RCC 7860 (cell line): ENCODE results near the gene PADI3.

Experiments
- DNase-seq: peaks from one replicate; pipeline ENCODE4 v3.0.0-alpha.2; 2015; ENCODE audit warnings: low spot score
- FAIRE-seq: peaks from 2 replicates; lab custom pipeline; 2012; peaks lifted over from hg19 to GRCh38; lab: Jason Lieb, UNC

PADI3 gene

DNA sequence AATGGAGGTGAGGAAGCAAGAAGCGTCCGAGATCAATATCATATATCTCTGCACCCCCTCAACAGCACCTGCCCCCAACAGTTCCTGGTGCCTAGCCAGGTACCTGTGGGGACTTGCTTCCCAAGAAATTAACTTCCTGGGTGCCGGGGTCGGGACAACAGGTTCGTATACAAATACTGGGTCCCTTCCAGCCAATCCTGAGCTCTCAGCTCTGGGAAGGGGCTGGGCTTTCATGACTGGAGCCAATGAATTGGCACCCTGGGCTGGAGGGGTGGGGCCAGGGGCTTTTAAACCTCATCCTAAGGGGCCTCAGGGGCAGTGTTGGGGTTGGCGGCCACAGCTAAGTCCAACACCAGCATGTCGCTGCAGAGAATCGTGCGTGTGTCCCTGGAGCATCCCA, at the start of gene PADI3:
TSS of gene PADI3 (plus strand) at position 318 of the 400 bp plus-strand sequence. CDS start at position 358, 40 bp downstream.
- DNase-seq, result no peak
- FAIRE-seq, result no peak

DNA sequence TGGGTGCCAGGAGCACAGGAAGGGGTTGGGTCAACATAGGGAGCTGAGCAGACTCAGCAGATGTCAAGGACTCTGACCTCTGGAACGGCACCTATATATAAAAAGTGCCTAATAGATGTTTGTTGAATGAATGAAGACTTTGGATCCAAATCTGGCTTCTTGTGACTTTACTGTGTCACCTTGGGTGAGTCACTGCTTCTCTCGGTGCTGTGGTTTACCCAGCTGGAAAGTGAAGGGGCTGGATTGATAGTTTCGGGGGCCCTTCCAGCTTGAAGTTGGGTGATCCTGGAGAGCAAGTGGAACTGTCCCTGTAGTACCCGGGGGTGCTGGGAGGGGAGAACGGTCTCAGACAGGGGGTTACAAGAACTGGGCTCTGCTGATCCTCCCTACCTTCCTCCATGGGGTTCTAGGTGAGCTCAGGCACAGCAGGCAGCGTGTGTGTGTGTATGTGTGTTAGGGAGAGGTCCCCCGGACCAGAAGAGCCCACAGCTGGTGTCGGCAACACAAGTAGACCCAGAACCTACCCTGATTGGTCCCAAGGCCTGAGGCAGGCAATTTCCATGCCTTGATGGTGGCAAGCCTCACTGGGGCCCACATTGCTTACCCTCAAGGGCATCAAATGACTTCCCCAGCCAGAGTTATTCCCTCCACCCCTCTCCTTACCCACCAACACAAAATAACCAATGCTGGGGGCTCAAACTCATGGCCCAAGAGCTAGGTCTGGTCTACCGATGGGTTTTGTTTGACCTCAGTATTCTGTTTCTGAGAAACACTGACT, 49.4 kb upstream of the PADI3 start:
- FAIRE-seq (peak; percentile 45), DNase-seq (peak; percentile 35)

DNA sequence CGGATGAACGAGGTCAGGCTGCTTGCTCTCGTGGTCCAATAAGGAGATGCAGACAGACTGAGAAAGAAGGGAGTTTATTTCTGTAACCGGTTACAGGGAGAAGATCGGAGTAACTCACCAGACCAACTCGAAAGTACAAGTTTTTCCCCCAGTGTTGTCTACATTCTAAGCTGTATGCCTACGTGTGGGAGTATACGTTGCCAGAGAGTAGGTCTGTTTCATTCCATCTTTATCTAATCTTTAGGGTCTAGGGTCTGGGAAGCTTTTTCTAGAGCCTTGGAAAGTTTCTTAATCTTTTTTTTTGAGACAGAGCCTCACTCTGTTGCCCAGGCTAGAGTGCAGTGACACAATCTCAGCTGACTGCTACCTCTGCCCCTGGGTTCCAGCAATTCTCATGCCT, 48.7 kb upstream of the PADI3 start:
- no peak for DNase-seq
- FAIRE-seq, result no peak

- DNase-seq (peak; percentile 62), FAIRE-seq (peak; percentile 80)
These were observed 48.1 kb upstream of the PADI3 start for GRCh38 chr1:17200756-17201155.

- no peak for DNase-seq
- FAIRE-seq, result no peak
These were observed 47.5 kb upstream of the PADI3 start for GRCh38 chr1:17201201-17202021.

DNA sequence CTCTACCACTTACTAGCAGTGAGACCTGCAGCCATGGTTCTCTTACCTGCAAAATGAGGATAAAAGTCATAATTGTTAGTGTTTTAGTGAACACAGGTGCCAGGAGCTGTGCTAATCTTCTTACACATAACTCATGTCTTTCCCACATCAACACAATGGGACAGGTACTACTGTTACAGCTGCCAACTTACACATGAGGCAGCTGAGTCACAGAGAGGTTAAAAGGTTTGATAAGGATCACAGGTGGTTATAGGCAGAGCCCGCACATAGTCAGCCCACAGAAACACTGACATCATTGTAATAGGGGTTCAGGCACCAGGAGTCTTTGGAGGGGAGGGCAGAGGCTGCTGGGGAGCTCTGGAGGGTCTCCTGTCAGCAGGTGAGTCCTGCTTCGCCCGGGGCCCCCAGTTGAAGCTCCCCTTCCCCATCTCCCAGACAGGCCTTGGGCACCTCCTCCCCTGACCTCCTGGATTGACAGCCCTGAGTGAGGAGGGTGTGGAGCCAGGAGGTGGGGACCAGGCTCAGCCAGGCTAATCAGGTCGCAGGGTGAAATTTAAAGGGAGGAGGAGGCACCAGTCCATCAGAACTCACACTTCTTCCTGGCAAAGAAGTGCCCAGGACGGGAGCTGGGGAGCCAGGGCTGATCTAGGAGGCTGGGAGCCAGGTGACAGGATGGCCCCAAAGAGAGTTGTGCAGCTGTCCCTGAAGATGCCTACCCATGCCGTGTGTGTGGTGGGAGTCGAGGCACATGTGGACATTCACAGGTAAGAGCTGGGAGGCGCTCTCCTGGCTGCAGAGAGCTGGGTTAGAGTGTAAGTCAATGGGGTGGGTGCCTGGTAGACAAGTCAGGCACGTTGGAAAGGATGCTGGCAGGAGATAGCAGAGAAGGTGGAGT, 44.1 kb upstream of the PADI3 start, which contains the start of gene PADI1:
TSS of gene PADI1 (plus strand) at position 583 of the 895 bp plus-strand sequence. CDS start at position 673, 90 bp downstream.
- FAIRE-seq (no peak), DNase-seq (no peak)

- FAIRE-seq (no peak), DNase-seq (no peak)
These were observed 43.2 kb upstream of the PADI3 start for GRCh38 chr1:17205652-17206051.

- FAIRE-seq (no peak), DNase-seq (no peak)
These were observed 42.7 kb upstream of the PADI3 start for GRCh38 chr1:17206196-17206595.

GRCh38 chr1:17207046-17207445, 41.9 kb upstream of the PADI3 start:
- FAIRE-seq (no peak), DNase-seq (no peak)

DNA sequence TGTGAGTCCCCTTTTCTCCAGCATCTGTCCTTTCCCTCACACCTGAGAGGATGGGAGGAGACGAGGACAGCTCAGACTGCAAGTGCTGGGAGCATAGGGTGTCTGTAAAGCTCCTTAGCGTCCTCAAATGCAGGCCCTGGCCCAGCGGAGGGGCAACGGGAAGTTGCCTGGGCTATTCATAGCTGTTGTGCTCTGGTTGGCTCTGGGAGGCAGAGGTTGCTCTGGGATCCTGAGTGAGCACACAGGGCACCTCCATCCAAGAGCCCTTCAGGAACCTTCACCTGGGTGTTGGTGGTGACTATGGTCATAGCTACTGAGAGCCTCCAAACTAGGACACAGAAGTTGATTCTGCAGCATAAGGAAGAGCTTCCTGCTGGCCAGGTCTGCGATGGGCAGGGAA, 41.4 kb upstream of the PADI3 start:
- no peak for FAIRE-seq
- no peak for DNase-seq

- FAIRE-seq (no peak), DNase-seq (peak; percentile 59)
These were observed 40.9 kb upstream of the PADI3 start for GRCh38 chr1:17207966-17208418.

DNA sequence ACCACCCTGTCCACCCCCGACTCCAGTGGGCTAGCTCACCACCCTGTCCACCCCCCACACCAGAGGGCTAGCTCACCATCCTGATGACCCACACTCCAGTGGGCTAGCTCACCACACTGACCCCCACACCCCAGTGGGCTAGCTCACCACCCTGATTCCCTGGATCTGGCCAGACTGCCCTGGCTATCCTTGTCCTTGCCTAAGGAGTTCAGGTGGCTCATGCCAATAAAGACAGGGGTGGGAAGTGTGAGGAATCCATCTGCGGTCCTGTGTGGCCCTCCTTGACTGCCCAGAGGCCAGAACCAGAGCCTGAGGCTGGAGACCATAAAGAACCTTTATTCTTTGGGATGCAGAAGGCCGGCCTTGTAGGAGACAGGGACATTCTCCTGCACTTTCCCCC, 40.4 kb upstream of the PADI3 start:
- FAIRE-seq, result no peak
- DNase-seq, result no peak

DNA sequence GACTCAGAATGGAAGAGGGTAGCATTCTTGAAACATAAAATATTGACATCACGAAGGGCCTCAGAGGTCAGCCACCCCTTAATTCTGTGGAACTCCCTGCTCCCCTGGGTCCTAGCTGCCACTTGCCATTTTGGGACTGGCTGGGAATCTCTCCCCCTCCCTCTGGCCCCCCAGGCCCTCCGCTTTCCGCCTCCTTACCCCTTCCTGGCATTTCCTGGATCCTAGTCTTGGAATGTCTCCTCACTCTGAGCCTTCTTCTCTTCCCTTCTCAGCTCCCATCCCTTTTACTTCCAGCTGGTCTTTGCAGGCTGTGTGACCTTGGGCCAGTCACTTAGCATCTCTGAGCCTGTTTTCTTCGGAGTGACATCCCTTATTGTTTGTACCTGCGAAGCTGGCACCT, 39.5 kb upstream of the PADI3 start:
- FAIRE-seq, result no peak
- no peak for DNase-seq

DNA sequence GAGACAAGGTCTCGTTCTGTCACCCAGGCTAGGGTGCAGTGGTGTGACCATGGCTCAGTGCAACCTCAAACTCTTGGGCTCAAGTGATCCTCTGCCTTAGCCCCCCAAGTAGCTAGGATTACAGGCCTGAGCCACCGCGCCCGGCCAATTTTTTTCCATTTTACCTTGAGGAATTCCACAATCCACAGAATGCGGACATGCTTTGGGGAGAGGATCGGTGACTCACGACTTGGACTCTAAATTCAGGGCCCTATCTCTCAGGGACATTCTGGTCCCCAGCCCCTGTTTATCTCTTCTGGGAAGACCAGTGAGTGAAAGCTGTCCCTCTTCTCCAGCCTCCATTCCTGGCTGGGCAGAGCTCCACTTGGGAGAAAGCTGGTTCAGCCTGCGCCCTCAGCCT, 38.7 kb upstream of the PADI3 start:
- DNase-seq, result no peak
- no peak for FAIRE-seq

GRCh38 chr1:17211377-17211776, 37.5 kb upstream of the PADI3 start:
- FAIRE-seq (no peak), DNase-seq (no peak)

DNA sequence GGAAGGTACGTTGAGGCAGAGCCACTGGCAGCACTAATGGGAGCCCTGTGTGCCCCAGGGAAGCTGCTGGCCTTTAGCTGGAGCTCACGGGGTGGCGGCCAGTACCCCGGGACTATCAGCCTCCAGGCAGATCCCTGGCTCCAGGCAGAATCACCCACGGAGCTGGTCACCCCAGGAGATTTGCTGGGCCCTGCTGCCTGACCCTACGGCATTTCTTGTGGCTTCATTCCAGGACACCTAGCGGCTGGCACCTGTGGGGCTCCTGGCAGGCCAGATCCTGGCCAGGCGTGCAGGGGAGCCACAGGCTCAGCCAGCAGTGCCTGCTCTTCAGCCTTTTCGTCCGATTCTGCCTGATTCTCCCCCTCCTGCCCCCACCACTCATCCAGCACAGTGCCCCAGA, 36.9 kb upstream of the PADI3 start:
- no peak for FAIRE-seq
- no peak for DNase-seq

DNA sequence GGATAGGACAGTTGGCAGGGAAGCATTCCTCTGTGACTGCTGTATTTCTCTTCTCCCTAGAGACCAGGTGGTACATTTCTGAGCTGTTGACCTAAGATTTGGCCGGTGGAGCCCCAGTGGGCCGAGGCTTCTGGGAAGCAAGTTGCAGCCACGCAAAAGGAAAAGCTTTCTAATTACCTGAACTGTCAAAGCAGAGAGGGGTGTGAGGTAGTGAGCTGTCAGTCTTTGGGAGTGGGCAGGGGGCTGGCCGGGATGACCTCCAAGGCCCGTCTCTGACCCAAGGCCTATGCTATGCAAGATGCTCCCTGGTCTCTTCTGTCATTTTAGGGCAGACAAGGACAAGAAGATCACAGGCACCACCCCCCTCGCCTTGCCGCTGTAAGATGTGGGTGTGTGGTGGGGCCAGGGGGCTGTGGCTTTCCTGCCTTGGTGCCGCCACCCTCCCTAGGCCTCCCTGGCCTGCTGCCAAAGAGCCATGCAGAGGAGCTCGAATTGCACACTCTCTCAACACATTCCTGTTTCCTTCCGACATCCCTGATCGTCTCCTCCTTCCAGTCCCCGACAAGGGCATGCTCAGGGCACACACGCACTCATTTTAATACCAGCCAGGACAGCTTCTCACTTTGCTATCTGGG, 36.3 kb upstream of the PADI3 start:
- DNase-seq, result no peak
- no peak for FAIRE-seq

DNA sequence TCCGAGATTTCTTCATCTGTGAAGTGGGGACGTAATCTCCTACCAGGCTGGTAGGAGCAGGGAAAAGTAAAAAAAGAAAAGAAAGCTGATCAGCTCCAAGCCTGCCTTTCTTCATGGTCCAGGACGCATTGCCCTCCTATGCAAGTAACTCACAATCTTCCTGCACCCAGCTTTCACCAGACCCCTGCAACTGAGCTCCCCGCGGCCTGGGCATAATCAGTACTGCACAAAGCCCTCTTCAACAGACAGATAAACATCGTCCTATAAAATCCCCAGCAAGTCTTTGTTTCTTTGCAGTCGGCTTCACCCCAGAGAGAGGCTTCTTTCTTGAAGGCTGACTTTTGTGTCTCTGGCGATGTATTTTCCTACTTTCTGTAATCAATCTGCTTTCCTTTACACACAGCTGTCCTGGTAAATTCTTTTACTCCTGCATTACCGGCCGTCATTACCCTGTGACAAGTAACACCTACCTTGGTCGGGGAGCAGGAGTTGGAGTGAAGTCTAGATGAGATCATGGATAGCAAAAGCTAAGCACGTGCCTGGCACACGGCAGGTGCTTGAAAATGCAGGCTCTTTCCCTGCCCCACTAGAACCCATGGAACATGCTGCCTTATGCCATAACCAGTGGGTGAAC, 35.6 kb upstream of the PADI3 start:
- DNase-seq (no peak), FAIRE-seq (no peak)

DNA sequence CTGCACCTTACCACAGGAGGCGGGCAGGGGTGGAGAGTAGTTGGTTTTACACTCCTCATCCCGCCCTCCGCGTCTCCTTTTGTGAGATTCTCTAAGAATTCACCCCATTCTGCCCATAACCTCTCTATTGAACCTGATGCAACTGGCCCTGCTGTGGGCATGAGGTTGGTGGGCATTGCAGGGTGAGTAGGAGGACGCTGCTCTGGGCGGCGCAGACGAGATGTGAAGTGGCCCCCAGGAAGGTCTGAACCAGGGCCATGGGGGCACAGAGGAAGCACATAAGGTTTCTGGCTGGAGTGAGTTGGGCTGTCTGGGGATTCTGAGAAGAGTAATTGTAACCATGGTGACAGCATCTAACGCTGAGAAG, 35.1 kb upstream of the PADI3 start:
- FAIRE-seq (no peak), DNase-seq (no peak)
